AG04450 (cell line): ENCODE measurements around the gene DPH2. TPM values are rescaled to one million over a fixed set of nuclear protein-coding genes. Genes with fewer than 3 reads are reported as not detected.
A peak's percentile ranks its signal among the peaks of the same experiment; 100 is the strongest.

Source experiments
- CTCF ChIA-PET: fragments of 300-600, 350-600 bp; formaldehyde crosslinking; extraction: SDS; loops from one replicate; lab custom pipeline; 2022; ENCODE audit warnings: antibody characterized with exemption, inconsistent platforms; lab: Charles Lee
- POLR2A ChIA-PET: fragments of 350-600 bp; formaldehyde crosslinking; extraction: SDS; loops from one replicate; lab custom pipeline; 2021; ENCODE audit warnings: antibody characterized with exemption, inconsistent platforms; lab: Yijun Ruan, JAX
- DNase-seq: peaks from one replicate; pipeline ENCODE4 v3.0.0-alpha.2; 2011; ENCODE audit warnings: low read depth, low spot score
- H3K27ac ChIP-seq: one replicate; pipeline ENCODE4 v1.5.1; 2012; ENCODE audit warnings: low read depth, low read length, control low read depth
- H3K27me3 ChIP-seq: one replicate; pipeline ENCODE4 v1.6.0; 2012; ENCODE audit warnings: low read length; ENCODE audit not compliant: control insufficient read depth, insufficient read depth
- H3K4me3 ChIP-seq: 2 replicates; pipeline ENCODE4 v1.5.1; 2011; ENCODE audit warnings: mild to moderate bottlenecking, low read depth, low read length, control low read depth
- H3K9me3 ChIP-seq: 2 replicates; pipeline ENCODE4 v1.5.1; 2012; ENCODE audit warnings: low read length; ENCODE audit not compliant: control insufficient read depth, insufficient read depth
- polyA plus RNA-seq: library from polyadenylated mRNA; depleted of rRNA; stranded (reverse); fragments of >200 nt; gene quantifications from 2 replicates; pipeline ENCODE4 v1.2.3, GENCODE V29; 2011
- TF ChIP-seq, protein P1 (sequence below): IDR thresholded peaks from 2 replicates; pipeline ENCODE4 v1.5.1; 2011; ENCODE audit warnings: low read depth, low read length, control low read depth, inconsistent platforms

Gene DPH2
- polyA plus RNA-seq, 1 experiment, result 17.9 TPM

DNA sequence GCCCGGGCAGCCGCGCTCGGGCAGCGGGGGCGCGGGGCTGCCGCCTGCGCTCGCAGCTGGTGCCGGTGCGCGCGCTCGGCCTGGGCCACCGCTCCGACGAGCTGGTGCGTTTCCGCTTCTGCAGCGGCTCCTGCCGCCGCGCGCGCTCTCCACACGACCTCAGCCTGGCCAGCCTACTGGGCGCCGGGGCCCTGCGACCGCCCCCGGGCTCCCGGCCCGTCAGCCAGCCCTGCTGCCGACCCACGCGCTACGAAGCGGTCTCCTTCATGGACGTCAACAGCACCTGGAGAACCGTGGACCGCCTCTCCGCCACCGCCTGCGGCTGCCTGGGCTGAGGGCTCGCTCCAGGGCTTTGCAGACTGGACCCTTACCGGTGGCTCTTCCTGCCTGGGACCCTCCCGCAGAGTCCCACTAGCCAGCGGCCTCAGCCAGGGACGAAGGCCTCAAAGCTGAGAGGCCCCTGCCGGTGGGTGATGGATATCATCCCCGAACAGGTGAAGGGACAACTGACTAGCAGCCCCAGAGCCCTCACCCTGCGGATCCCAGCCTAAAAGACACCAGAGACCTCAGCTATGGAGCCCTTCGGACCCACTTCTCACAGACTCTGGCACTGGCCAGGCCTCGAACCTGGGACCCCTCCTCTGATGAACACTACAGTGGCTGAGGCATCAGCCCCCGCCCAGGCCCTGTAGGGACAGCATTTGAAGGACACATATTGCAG lies 33.2 kb upstream of the DPH2 start:
- Histone ChIP-seq H3K4me3 (peak overlapping the region; percentile 43), H3K27ac (no peak overlapping the region), H3K9me3 (no peaks in the 10 kb centered on the region), H3K27me3 (no peaks in the 10 kb centered on the region)
- no peak for DNase-seq
- TF ChIP-seq, protein P1, sequence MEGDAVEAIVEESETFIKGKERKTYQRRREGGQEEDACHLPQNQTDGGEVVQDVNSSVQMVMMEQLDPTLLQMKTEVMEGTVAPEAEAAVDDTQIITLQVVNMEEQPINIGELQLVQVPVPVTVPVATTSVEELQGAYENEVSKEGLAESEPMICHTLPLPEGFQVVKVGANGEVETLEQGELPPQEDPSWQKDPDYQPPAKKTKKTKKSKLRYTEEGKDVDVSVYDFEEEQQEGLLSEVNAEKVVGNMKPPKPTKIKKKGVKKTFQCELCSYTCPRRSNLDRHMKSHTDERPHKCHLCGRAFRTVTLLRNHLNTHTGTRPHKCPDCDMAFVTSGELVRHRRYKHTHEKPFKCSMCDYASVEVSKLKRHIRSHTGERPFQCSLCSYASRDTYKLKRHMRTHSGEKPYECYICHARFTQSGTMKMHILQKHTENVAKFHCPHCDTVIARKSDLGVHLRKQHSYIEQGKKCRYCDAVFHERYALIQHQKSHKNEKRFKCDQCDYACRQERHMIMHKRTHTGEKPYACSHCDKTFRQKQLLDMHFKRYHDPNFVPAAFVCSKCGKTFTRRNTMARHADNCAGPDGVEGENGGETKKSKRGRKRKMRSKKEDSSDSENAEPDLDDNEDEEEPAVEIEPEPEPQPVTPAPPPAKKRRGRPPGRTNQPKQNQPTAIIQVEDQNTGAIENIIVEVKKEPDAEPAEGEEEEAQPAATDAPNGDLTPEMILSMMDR, result no peak
- ChIA-PET POLR2A (no interaction called here), CTCF (interaction anchor here (1.0 to 6.8 kb wide), 3 partner anchors 9 to 174 kb away, joined by 3 to 438 read pairs (median 80); partner anchors contain the start of gene IPO13)

DNA sequence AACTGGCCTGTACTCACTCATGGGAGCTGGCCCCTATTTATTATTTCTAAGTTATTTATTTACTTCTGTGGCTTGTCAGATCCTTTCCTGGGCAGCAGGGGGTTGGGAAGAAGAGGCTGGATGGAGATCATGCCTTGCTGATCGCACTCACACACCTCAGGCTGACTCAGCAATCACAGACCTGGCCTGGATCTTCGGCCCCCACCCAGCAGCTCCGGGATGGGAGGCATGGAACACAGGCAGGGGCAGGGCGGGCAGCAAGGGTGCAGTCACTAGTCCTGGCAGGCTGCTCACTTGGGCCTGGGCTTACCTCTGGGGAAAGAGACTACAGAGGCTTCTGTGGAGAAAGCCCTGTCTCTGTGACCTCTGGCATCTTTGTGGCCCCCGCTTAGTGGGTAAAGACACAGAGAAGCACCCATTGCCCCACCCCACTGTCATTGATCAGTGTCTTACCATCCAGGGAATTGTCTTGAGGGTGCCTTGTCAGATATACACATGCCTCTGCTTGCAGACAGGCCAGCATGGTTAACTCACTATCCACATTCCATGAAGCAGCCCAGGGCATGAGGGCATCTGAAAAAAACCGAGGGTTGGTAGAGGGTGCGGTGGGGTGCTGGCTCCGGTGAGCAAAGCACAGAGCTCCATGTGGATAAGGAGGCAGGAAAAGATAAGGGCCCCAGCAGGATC lies 32.5 kb upstream of the DPH2 start:
- H3K27me3 ChIP-seq, result no peaks in the 10 kb centered on the region
- H3K4me3 ChIP-seq, result no peak overlapping the region
- TF ChIP-seq, protein P1, result no peak
- H3K9me3 ChIP-seq, result no peaks in the 10 kb centered on the region
- H3K27ac ChIP-seq, result no peak overlapping the region
- ChIA-PET CTCF (interaction anchor here (1.0 to 6.8 kb wide), 2 partner anchors 168 to 174 kb away, joined by 3 to 438 read pairs; no protein-coding TSS in a partner anchor), POLR2A (no interaction called here)
- DNase-seq, result no peak

DNA sequence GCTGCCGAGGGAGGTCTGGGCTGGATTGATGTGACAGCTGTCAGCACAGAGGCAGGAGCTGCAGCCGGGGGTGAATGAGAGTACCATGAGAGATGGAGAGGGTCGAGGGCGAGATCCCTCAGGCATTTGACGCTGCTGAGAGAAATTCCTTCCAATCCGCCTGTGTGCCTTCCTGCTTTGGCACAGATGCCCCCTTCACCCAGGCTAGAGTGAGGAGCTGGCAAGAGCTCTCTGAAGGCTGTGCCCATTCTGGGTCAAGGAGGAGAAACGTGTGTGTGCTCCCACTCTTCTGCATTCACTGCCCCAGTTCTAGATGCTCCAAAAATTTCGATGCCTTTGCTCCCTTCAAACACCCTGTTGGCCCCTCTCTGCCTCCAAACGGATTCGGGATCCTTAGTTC lies 31.4 kb upstream of the DPH2 start:
- TF ChIP-seq, protein P1, result no peak
- CTCF ChIA-PET, result interaction anchor here (6.8 kb wide), 1 partner anchor 175 kb away, joined by 438 read pairs; no protein-coding TSS in a partner anchor
- POLR2A ChIA-PET, result no interaction called here

DNA sequence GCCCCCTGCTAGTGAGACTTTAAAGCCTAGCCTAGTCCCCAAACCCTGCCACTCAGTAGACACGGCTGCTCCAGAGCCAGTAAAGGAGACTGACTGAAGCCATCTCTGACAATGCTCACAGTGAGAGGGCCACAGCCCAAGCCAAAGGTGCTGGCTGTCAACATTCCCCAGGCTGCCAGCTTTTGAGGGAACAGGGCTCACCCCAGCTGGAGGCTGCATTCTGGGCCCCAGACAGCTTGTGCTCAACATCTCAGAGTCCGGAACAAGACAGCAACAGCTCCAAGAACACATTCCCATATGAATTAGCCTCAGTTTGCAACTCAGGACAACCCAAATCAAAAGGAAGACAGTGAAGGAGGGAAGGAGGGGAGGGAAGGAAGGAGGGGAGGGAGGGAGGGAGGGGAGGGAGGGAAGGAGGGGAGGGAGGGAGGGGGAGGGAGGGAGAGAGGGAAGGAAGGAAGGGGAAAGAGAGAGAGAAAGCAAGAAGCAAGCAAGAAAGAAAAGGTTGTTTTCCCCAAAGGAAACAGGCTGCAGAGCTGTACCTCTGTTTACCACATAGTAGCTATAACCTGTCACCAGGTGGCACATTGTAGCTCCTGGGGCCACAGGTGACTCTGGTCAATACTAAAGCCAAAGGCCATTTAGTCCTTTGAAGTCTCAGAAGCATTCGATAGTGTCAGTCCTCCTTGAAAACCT lies 30.8 kb upstream of the DPH2 start:
- H3K9me3 ChIP-seq, result no peaks in the 10 kb centered on the region
- DNase-seq, result no peak
- H3K27me3 ChIP-seq, result no peaks in the 10 kb centered on the region
- TF ChIP-seq, protein P1, result no peak
- no peak overlapping the region for H3K4me3 ChIP-seq
- CTCF ChIA-PET, result interaction anchor here (0.8 to 6.8 kb wide), 4 partner anchors 109 to 176 kb away, joined by 3 to 438 read pairs (median 7); no protein-coding TSS in a partner anchor
- H3K27ac ChIP-seq, result no peak overlapping the region
- POLR2A ChIA-PET, result no interaction called here

More for the DNA sequence above, 31.4 kb upstream of the DPH2 start:
- Histone ChIP-seq H3K9me3 (no peaks in the 10 kb centered on the region), H3K27me3 (no peaks in the 10 kb centered on the region), H3K27ac (no peak overlapping the region), H3K4me3 (no peak overlapping the region)
- no peak for DNase-seq
